ENCODE results near the gene FAM217A.

FAM217A gene

DNA sequence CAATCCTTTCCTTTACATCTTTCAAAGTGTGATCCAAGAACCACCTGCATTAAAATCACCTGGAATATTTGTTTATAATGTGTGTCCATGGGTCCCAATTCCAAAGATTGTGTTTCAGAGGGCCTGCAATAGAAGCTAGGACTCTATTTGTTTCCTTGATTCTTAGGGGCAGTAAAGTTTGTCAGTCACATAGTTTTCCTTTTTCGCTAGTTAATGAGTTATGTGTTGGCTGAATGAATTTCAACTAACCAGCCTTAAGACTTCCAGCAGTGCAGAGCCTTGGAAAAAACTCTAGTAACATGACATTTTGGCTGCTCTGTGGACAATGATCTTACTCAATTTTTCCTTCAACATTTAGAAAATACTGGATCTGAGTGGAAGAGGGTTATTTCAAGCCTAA is 11.3 kb downstream of the FAM217A start:
- no peak overlapping the region for H3K4me3 ChIP-seq (ENCODE audit: low read depth, low read length)
- TF ChIP-seq, protein P1, sequence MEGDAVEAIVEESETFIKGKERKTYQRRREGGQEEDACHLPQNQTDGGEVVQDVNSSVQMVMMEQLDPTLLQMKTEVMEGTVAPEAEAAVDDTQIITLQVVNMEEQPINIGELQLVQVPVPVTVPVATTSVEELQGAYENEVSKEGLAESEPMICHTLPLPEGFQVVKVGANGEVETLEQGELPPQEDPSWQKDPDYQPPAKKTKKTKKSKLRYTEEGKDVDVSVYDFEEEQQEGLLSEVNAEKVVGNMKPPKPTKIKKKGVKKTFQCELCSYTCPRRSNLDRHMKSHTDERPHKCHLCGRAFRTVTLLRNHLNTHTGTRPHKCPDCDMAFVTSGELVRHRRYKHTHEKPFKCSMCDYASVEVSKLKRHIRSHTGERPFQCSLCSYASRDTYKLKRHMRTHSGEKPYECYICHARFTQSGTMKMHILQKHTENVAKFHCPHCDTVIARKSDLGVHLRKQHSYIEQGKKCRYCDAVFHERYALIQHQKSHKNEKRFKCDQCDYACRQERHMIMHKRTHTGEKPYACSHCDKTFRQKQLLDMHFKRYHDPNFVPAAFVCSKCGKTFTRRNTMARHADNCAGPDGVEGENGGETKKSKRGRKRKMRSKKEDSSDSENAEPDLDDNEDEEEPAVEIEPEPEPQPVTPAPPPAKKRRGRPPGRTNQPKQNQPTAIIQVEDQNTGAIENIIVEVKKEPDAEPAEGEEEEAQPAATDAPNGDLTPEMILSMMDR (conservative IDR thresholded peaks at IDR 0.05; ENCODE audit: low read depth, low read length) = no peak
- no peak for DNase-seq (ENCODE audit: low read depth)

DNA sequence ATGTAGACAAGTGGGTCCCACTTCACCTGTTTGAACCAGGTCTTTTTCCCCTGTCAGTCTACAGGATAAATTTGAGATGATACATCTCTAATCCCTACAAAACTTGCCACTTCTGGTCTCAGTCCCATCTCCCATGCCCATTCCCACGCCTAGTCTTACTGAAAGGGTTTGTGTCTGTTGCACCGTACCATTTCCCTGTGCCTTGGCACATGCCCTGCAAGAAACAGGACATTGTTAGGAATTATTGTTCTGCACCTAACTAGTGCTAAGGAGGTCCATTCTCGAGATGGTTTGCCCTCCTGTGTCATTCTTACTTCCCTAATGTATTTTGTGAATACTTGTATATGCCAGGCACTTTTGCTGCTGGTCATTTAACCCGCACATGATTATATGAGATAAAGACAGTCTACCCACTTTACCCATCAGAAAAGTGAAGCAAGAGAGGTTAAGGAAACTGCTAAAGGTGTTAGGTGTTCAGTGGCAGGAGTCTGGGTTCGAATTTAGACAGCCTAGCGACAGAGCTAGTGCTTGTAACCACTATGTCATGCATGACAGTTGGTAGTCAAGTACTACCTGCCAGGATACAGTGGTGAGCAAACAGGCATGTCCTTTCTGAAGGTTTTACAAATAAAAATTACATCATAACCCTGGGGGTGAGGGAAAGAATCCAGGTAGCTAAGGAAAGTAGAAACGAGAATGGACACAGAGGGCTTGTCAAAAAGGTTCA is 12.7 kb downstream of the FAM217A start:
- no peak for DNase-seq (ENCODE audit: low read depth)
- TF ChIP-seq, protein P1 (conservative IDR thresholded peaks at IDR 0.05; ENCODE audit: low read depth, low read length) = no peak
- H3K4me3 ChIP-seq (ENCODE audit: low read depth, low read length) = no peak overlapping the region

DNA sequence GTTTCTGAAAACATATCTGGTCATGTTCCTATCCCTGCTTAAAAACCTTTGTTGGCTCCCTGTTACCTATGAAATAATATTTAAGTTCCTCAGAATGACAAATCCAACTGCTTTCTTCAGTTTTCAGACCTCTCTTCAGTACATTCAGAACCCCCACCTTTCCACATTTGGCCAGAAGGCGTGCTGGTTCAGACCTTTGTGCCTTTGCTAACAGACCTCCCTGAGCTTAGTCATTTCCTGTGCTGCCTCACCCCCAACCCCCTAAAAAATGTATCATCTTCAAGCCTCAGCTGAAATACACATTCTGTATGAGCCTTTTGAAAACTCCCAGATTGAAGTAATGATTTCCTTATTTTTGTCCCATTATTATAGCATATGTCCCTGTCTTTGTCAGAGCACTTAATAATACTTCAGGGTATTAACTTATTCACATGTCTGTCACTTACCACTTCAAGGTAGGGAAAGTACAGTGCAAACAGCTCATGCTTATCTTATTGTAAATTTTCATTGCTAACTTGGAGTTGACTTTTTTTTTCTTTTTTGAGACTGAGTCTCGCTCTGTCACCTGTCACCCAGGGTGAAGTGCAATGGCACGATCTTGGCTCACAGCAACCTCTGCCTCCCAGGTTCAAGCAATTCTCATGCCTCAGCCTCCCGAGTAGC is 19.7 kb downstream of the FAM217A start:
- DNase-seq (ENCODE audit: low read depth) = peak; percentile 94
- TF ChIP-seq, protein P1 (conservative IDR thresholded peaks at IDR 0.05; ENCODE audit: low read depth, low read length) = peak; percentile 48
- no peak overlapping the region for H3K4me3 ChIP-seq (ENCODE audit: low read depth, low read length)

DNA sequence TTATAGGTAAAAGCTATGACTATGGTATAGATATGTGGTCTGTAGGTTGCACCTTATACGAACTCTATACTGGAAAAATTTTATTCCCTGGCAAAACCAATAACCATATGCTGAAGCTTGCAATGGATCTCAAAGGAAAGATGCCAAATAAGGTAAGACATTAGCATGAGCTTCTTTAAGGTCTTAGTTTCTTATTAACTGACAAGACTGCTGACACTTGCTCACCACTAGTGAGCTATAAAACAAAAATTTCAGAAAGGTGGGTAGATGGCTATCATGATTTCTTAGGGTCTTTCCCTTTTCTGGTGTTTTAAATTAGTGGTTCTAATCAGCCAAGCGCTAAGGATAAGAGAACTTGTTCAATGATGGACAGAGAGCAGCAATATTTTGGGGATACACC is 21.9 kb downstream of the FAM217A start:
- DNase-seq (ENCODE audit: low read depth) = no peak
- TF ChIP-seq, protein P1 (conservative IDR thresholded peaks at IDR 0.05; ENCODE audit: low read depth, low read length) = no peak
- no peak overlapping the region for H3K4me3 ChIP-seq (ENCODE audit: low read depth, low read length)

DNA sequence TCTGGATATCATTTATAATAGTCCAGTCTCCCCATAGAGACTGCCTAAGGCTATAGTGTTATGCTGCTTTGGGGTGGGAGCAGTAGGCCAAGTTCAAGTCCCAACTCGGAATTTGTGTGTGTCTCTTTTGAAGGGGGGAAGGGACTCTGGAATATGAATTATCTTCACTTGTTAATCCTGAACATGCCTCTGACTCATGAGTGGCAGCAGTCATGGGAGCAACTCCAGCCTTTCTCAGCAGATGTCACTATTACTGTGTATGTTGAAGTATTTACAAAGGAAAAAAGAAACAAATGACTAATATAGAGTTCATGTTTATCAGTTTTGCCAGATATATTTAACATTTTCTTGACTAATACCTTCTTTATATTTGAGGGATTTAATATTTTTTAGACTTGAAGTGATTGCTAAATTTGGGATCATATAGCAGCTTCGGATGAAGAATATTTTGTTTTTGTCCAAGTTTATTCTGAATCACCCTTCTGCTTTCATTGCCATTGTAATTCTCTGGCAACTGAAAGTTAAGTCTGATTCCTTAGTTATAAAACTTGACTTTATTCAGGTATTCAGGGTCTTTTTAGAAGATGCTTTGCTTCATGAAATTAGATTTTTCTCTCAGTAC is 23.4 kb downstream of the FAM217A start:
- DNase-seq (ENCODE audit: low read depth) = peak; percentile 91

DNA sequence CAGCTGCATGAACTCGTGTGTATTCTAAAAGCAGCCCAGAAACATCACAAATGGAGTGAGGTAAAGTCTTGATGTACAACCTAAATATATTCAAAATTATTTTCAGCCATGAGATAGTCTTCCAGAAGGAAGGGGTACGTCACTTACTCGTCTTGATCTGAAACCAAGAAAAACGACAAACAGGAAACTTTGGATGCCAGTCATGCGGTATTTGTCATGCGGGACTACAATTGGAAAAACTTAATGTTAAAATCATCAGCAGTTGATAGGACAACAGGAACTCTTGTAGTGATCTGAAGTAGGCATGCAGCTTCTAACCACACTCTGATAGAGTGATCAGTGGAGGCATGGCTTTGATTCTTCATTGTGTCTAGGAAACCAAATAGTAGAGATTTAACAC is 29.7 kb downstream of the FAM217A start:
- H3K4me3 ChIP-seq (ENCODE audit: low read depth, low read length) = no peak overlapping the region
- no peak for DNase-seq (ENCODE audit: low read depth)
- TF ChIP-seq, protein P1 (conservative IDR thresholded peaks at IDR 0.05; ENCODE audit: low read depth, low read length) = no peak

More for the DNA sequence above, 23.4 kb downstream of the FAM217A start:
- H3K4me3 ChIP-seq (ENCODE audit: low read depth, low read length) = no peak overlapping the region
- TF ChIP-seq, protein P1 (conservative IDR thresholded peaks at IDR 0.05; ENCODE audit: low read depth, low read length) = peak; percentile 67
